CD4-positive, alpha-beta T cell (primary cell): ENCODE results near the gene HSPB6. TPM values are rescaled to one million over a fixed set of nuclear protein-coding genes. Genes with fewer than 3 reads are reported as not detected.
"Not testable (repeated sequence)": the region's sequence is repeated elsewhere in the genome, so short reads cannot be mapped to it uniquely, and the experiment has no call there.

Experiments used
- ATAC-seq: fragments of 200-7000 bp; cut with Tn5 transposase; one replicate; pipeline ENCODE4 v1.10.0; 2022; ENCODE audit warnings: mild to moderate bottlenecking; ENCODE audit not compliant: poor library complexity
- CTCF ChIA-PET: fragments of 350-600 bp; sonication (Branson Sonifier 250); formaldehyde crosslinking; loops from one replicate; lab custom pipeline; 2021; ENCODE audit warnings: antibody characterized with exemption, inconsistent platforms; lab: Charles Lee
- POLR2A ChIA-PET: fragments of 350-600 bp; sonication (Branson Sonifier 250); formaldehyde crosslinking; loops from one replicate; lab custom pipeline; 2021; ENCODE audit warnings: antibody characterized with exemption, inconsistent platforms; lab: Charles Lee
- DNase-seq, 14 experiments: peaks; one replicate each; pipeline ENCODE4 v3.0.0-alpha.2; 2013 to 2020; ENCODE audit warnings: mixed read lengths in 2 of 14
- H3K27ac ChIP-seq, 2 donors: one replicate each; pipeline versions ENCODE4 v1.5.1 to v1.7.0; 2013; ENCODE audit warnings: low read length in 2 of 2, low read depth in 1 of 2, mild to moderate bottlenecking in 1 of 2
- H3K27me3 ChIP-seq, 2 experiments: 1 replicate in 1 of 2; 2 replicates in 1 of 2; pipeline versions ENCODE4 v1.6.1 to v1.7.0; 2013; ENCODE audit warnings: low read length in 2 of 2, control low read depth in 1 of 2, mild to moderate bottlenecking in 1 of 2, moderate library complexity in 1 of 2; ENCODE audit not compliant: insufficient read depth in 2 of 2, control insufficient read depth in 1 of 2
- H3K36me3 ChIP-seq: one replicate; pipeline ENCODE4 v1.6.1; 2013; ENCODE audit warnings: low read length, control low read depth; ENCODE audit not compliant: insufficient read depth
- H3K4me1 ChIP-seq: one replicate; pipeline ENCODE4 v1.6.1; 2013; ENCODE audit warnings: low read length, control low read depth; ENCODE audit not compliant: insufficient read depth
- H3K4me3 ChIP-seq: one replicate; pipeline ENCODE4 v1.5.1; 2013; ENCODE audit warnings: mild to moderate bottlenecking, low read length, moderate library complexity
- H3K9me3 ChIP-seq, 2 experiments: 1 replicate in 1 of 2; 2 replicates in 1 of 2; pipeline versions ENCODE4 v1.6.1 to v1.7.0; 2013; ENCODE audit warnings: low read length in 2 of 2, mild to moderate bottlenecking in 2 of 2, control low read depth in 1 of 2, moderate library complexity in 1 of 2; ENCODE audit not compliant: control insufficient read depth in 1 of 2, insufficient read depth in 1 of 2
- H3K27ac Mint-ChIP-seq: one replicate; pipeline ENCODE4 v1.8.0; 2020; ENCODE audit warnings: mixed read lengths
- H3K27me3 Mint-ChIP-seq: one replicate; pipeline ENCODE4 v1.8.0; 2021; ENCODE audit warnings: mixed read lengths
- H3K36me3 Mint-ChIP-seq: one replicate; pipeline ENCODE4 v1.8.0; 2021; ENCODE audit warnings: low read depth, mixed read lengths
- H3K4me1 Mint-ChIP-seq: one replicate; pipeline ENCODE4 v1.8.0; 2021; ENCODE audit warnings: low read depth, mixed read lengths
- H3K4me3 Mint-ChIP-seq: one replicate; pipeline ENCODE4 v1.8.0; 2020; ENCODE audit warnings: mild to moderate bottlenecking, mixed read lengths
- H3K9me3 Mint-ChIP-seq: one replicate; pipeline ENCODE4 v1.8.0; 2020; ENCODE audit warnings: mixed read lengths
- intact Hi-C, 2 experiments: fragments of 100-400 bp; cut with DNase I in 1 of 2; cut with micrococcal nuclease in 1 of 2; formaldehyde crosslinking; loops; one replicate each; pipeline versions ENCODE4 v1.15.1 to v1.9.0; 2023 to 2025; cut with DNase I, micrococcal nuclease
- total RNA-seq, 174 experiments: library from RNA in 2 of 174; stranded (reverse) in 2 of 174; gene quantifications; one replicate each; pipeline ENCODE4 v1.2.3 and lab custom pipeline; 2021 to 2026
- TF ChIP-seq, protein P1 (sequence below): fragments of 200-600 bp; IDR thresholded peaks from one replicate; pipeline ENCODE4 v1.8.0; 2022; ENCODE audit warnings: antibody characterized with exemption, mild to moderate bottlenecking

The HSPB6 gene
- total RNA-seq, 2 experiments from 2014 or later = not detected

DNA sequence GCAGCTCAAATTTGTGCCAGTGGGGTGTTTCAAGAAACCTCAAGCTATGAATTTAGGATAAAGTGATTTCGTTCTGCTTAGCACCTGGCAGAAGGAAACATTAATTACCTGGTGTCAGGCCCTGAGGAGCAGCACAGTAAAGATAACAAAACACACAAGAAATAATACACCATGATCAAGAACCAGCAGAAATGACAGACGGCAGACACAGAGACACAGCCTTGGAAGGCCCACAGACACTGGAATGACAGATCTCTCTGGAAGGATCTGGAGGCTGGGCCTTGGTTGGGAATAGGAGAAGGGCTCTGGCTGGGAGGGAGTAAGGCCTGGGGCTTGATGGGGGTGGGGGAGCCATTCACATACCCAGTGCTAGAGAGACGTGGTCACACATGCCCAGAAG, 45.0 kb upstream of the HSPB6 start:
- Histone ChIP-seq H3K27ac (no peak overlapping the region), H3K36me3 (no peaks in the 10 kb centered on the region), H3K27me3 (peaks cover 5 to 6% of the 10 kb centered on the region in 2 experiments), H3K4me1 (peaks cover 12% of the 10 kb centered on the region), H3K4me3 (no peak overlapping the region), H3K9me3 (peaks cover 0 to 5% of the 10 kb centered on the region in 2 experiments)
- TF ChIP-seq, protein P1, sequence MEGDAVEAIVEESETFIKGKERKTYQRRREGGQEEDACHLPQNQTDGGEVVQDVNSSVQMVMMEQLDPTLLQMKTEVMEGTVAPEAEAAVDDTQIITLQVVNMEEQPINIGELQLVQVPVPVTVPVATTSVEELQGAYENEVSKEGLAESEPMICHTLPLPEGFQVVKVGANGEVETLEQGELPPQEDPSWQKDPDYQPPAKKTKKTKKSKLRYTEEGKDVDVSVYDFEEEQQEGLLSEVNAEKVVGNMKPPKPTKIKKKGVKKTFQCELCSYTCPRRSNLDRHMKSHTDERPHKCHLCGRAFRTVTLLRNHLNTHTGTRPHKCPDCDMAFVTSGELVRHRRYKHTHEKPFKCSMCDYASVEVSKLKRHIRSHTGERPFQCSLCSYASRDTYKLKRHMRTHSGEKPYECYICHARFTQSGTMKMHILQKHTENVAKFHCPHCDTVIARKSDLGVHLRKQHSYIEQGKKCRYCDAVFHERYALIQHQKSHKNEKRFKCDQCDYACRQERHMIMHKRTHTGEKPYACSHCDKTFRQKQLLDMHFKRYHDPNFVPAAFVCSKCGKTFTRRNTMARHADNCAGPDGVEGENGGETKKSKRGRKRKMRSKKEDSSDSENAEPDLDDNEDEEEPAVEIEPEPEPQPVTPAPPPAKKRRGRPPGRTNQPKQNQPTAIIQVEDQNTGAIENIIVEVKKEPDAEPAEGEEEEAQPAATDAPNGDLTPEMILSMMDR = no peak
- ATAC-seq (no peak), DNase-seq (no peak)
- H3K27me3 Mint-ChIP-seq = peaks cover 29% of the 10 kb centered on the region
- no peaks in the 10 kb centered on the region for H3K4me1 Mint-ChIP-seq
- ChIA-PET POLR2A (no interaction called here), CTCF (no interaction called here)
- H3K4me3 Mint-ChIP-seq = no peak overlapping the region
- intact Hi-C loops = no loop called here
- H3K27ac Mint-ChIP-seq = no peak overlapping the region
- H3K36me3 Mint-ChIP-seq = no peaks in the 10 kb centered on the region
- no peaks in the 10 kb centered on the region for H3K9me3 Mint-ChIP-seq

DNA sequence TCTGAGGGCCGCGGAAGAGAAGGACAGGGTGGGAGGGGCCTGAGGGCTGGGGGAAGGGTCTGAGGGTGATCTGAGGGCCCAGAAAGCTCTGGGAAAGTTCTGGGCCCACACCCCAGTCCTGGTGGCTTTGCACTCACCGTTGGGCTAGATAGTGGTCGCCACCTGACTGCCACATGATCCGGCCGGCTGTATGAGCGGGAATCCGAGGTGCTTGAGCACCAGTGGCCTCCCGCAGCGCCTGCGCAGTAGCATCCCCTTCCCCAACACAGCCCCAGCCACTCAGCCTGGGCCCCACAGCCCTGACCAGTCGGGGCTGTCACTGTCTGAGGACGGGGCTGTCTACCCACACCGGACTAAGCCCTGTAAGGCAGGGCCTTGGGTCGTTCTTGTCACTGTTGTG, 40.8 kb upstream of the HSPB6 start:
- H3K4me1 ChIP-seq = peaks cover 8% of the 10 kb centered on the region
- intact Hi-C loops = no loop called here
- ATAC-seq (no peak), DNase-seq (no peak)
- POLR2A ChIA-PET = no interaction called here
- H3K4me3 Mint-ChIP-seq = no peak overlapping the region
- CTCF ChIA-PET = no interaction called here
- no peaks in the 10 kb centered on the region for H3K36me3 ChIP-seq
- TF ChIP-seq, protein P1 = no peak
- peaks cover 0 to 8% of the 10 kb centered on the region in 2 experiments for H3K9me3 ChIP-seq
- H3K36me3 Mint-ChIP-seq = no peaks in the 10 kb centered on the region
- H3K9me3 Mint-ChIP-seq = no peaks in the 10 kb centered on the region
- no peak overlapping the region for H3K27ac ChIP-seq
- no peak overlapping the region for H3K27ac Mint-ChIP-seq
- no peaks in the 10 kb centered on the region for H3K4me1 Mint-ChIP-seq
- H3K4me3 ChIP-seq = no peak overlapping the region
- H3K27me3 ChIP-seq = peaks cover 9 to 12% of the 10 kb centered on the region in 2 experiments
- peaks cover 46% of the 10 kb centered on the region for H3K27me3 Mint-ChIP-seq

DNA sequence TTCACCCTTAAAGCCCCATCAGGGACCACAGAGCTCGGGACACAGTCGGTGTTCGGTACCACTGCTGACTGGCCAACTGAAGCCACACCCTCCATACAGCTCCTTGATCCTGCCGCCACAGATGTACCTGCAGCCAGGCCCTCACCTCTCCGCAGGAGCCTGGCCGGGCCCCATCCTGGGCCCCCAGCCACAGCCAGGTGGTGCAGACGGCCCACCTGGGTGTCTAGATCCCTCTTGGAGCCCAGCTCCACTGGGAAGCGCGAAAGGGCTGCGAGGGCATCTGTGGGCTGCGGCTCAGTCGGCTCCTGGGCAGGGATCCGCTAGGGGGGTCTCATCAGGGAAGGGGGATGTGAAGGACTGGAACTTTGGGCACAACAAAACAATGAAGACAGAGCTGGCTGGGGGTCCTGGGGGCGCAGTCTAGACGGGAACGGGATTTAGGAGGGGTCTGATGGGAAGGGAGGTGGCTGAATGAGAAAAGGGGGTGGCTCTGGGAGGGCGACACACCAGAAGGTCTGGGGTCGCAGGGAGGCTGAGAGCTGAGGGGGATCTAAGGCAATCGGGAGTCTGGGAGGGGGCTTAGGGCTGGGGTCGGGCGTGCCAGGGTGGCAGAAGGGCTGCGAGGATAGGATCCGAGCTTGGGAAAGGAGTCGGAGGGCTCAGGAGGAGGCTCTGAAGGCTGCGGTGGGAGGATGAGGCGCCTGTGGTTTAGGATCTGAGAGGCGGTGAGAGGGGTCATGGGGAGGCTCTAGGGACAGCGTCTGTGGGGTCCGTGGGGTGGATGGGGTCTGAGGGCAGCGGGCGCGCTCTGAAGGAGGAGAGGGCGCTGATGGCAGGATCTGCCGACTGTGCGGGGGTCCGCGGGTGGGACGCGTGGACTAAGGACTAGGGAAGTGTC, 40.1 kb upstream of the HSPB6 start:
- no peak for DNase-seq
- Histone ChIP-seq H3K9me3 (peaks cover 0 to 8% of the 10 kb centered on the region in 2 experiments), H3K27me3 (peaks cover 9 to 12% of the 10 kb centered on the region in 2 experiments), H3K27ac (no peak overlapping the region), H3K36me3 (no peaks in the 10 kb centered on the region), H3K4me3 (no peak overlapping the region), H3K4me1 (peaks cover 8% of the 10 kb centered on the region)
- ChIA-PET POLR2A (no interaction called here), CTCF (no interaction called here)
- H3K36me3 Mint-ChIP-seq = no peaks in the 10 kb centered on the region
- TF ChIP-seq, protein P1 = no peak
- intact Hi-C loops = no loop called here
- no peak for ATAC-seq
- H3K27ac Mint-ChIP-seq = no peak overlapping the region
- peaks cover 43% of the 10 kb centered on the region for H3K27me3 Mint-ChIP-seq
- H3K4me1 Mint-ChIP-seq = no peaks in the 10 kb centered on the region
- no peak overlapping the region for H3K4me3 Mint-ChIP-seq
- no peaks in the 10 kb centered on the region for H3K9me3 Mint-ChIP-seq

DNA sequence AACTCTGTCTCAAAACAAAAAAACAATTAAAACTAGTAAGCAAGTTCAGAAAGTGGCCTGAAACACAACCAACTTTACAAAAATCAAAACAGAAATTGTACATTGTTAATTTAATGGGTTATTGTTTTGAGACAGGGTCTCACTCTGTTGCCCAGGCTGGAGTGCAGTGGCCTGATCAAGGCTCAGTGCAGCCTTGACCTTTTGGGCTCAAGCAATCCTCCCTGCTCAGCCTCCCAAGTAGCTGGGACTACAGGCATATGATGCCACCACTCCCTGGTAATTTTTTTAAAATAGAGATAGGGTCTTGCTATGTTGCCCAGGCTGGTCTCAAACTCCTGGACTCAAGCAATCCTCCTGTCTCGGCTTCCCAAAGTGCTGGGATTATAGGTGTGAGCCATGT, 38.7 kb upstream of the HSPB6 start:
- H3K27ac ChIP-seq, H3K9me3 Mint-ChIP-seq, H3K4me1 Mint-ChIP-seq, DNase-seq, ATAC-seq, H3K4me3 ChIP-seq, CTCF ChIA-PET, H3K4me1 ChIP-seq, H3K4me3 Mint-ChIP-seq, POLR2A ChIA-PET, H3K36me3 Mint-ChIP-seq, H3K36me3 ChIP-seq, intact Hi-C loops, H3K27ac Mint-ChIP-seq, H3K9me3 ChIP-seq: not testable (repeated sequence)
- H3K27me3 Mint-ChIP-seq = peaks cover 39% of the 10 kb centered on the region
- peaks cover 9 to 12% of the 10 kb centered on the region in 2 experiments for H3K27me3 ChIP-seq
